SK-N-SH treated with all-trans-retinoic acid at 6 μM for 48 hours (cell line): ENCODE results near the gene SNCG.

Experiments
- CSDC2 ChIP-seq: fragments of 250-450 bp; sonication (Bioruptor Pico); IDR thresholded peaks from 2 replicates; pipeline ENCODE4 v1.5.0; 2020; ENCODE audit warnings: mild to moderate bottlenecking, moderate library complexity
- CSRNP3 ChIP-seq: fragments of 250-450 bp; sonication (Bioruptor Pico); IDR thresholded peaks from 2 replicates; pipeline ENCODE4 v1.5.1; 2021; ENCODE audit warnings: mild to moderate bottlenecking, moderate library complexity
- GLIS3 ChIP-seq: fragments of 250-450 bp; sonication (Bioruptor Pico); IDR thresholded peaks from 2 replicates; pipeline ENCODE4 v1.5.0; 2020; ENCODE audit warnings: mild to moderate bottlenecking, moderate library complexity
- ISL1 ChIP-seq: fragments of 250-450 bp; sonication (Bioruptor Pico); IDR thresholded peaks from 2 replicates; pipeline ENCODE4 v2.1.2; 2022; ENCODE audit warnings: mild to moderate bottlenecking, moderate library complexity
- PATZ1 ChIP-seq: fragments of 250-450 bp; sonication (Bioruptor Pico); IDR thresholded peaks from 2 replicates; pipeline ENCODE4 v1.8.0; 2020; ENCODE audit warnings: mild to moderate bottlenecking, moderate library complexity, borderline replicate concordance
- RARB ChIP-seq: fragments of 250-450 bp; sonication (Bioruptor Pico); IDR thresholded peaks from 2 replicates; pipeline ENCODE4 v1.8.0; 2021; ENCODE audit warnings: mild to moderate bottlenecking, moderate library complexity
- ZNF70 ChIP-seq: fragments of 450-650 bp; formaldehyde crosslinking; IDR thresholded peaks from 2 replicates; pipeline ENCODE4 v1.5.0; 2020; ENCODE audit warnings: mild to moderate bottlenecking, moderate library complexity

- TF ChIP-seq GLIS3 (CRISPR knock-in tag) (no peak), CSRNP3 (CRISPR knock-in tag) (no peak), CSDC2 (CRISPR knock-in tag) (no peak), RARB (CRISPR knock-in tag) (no peak), ZNF70 (CRISPR knock-in tag) (no peak), PATZ1 (CRISPR knock-in tag) (no peak), ISL1 (no peak)
These were observed 4.0 kb downstream of the SNCG start for GRCh38 chr10:86962136-86962980.
